ENCODE data around the gene CCT6A.
"Not testable (repeated sequence)": the region's sequence is repeated elsewhere in the genome, so short reads cannot be mapped to it uniquely, and the experiment has no call there.

The CCT6A gene

DNA sequence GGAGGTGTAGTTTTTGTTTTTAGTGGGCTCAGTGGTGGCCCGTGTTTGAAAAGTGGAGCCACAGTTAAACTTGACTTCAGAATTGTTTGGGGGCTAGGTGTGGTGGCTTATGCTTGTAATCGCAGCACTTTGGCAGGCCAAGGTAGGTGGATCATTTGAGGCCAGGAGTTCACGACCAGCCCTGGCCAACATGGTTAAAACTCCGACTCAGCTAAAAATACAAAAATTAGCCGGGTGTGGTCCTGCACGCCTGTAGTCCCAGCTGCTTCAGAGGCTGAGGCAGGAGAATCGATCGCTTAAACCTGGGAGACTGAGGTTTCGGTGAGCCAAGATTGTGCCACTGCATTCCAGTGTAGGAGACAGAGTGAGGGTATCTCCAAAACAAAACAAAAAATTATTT, 1.8 kb downstream of the CCT6A start:
- no peak for DNase-seq (ENCODE audit: low spot score)

DNA sequence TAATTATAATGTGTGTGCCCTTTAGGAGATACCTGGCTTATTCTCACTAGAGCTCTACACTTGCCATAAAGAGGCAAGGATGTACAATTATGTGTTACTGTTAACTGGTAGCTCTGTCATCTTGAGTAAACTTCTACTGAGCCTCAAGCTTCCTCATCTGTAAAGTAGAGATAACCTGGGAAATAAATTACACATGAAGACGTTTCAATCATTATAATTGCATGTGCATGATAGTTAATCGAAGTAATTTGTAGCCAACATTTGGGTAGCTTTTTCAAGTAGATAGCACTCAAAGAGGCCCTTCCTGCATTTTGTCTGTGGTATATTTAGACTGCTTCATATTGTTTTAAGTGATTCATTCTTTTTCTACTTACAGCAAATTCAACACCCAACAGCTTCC, 2.4 kb downstream of the CCT6A start:
- no peak for DNase-seq (ENCODE audit: low spot score)

DNA sequence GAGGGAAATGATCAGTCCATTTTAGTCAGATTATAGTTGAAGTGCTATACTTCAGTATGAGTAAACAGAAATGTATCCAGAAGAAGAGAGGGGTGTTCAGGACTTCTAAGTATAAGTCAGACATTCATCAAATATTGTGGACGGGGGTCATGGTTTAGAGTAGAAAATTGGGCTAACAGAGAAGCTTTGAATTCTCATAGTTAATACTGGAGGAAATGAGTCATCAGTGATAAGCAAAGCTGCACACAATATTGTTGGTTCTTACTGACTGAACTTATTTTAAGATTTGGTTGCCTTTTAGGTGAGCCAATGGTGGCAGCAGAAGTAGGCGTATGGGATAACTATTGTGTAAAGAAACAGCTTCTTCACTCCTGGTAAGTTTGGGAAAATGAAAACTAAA, 10.8 kb downstream of the CCT6A start:
- DNase-seq (ENCODE audit: low spot score), result peak; percentile 16

DNA sequence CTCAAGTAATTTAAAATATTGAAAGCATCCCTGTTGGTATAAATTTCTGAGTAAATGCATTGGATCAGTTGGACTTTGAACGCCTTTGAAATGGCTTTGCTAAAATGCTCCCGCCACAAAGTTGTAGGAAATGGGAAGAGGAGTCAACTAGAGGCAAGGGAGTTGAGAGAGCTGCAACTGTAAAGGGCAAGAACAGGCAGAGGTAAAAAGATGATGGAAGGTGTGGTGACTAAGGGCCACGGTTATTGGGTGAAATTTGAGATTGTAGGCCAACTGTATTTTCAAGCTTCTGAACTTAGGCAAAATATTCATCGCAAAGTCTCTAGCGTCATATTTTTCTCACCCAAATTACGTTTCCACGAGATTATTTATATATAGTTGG, 11.9 kb downstream of the CCT6A start:
- DNase-seq (ENCODE audit: low spot score), result no peak

DNA sequence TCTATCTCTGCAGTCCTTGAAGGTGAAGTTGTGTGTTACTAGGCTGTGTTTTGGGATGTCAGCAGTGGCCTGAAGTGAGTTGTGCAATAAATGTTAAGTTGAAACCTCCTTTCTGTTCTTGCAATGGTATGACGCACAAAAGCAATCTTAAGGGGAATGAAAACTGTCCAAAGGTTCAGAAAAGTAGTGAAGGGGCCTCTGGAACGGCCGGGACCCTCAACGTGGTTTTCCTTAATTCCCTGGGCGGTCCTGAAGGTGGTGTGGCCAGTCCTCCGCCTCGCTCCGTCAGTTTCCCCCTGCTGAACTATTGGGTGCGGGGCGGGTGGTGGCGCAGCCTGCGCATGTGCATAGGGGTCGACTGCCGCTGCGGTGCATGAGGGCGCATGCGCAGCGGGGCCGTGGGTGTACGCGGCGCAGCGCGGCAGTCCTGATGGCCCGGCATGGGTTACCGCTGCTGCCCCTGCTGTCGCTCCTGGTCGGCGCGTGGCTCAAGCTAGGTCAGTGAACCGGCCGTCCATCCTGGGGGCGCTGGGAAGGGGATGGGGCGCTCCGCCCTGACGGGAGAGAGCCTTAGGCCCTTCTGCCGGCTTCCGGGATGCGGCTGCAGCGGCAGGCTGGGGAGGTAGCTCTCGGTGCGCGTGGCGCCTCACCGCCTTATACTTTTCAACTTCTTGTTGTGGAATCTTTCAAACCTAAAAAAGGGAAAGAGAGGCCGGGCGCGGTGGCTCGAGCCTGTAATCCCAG, 12.5 kb downstream of the CCT6A start, which contains the start of gene SUMF2:
SUMF2 (plus strand) TSS at position 405 of the 744 bp plus-strand sequence; CDS start at position 431, 26 bp downstream.
- DNase-seq (ENCODE audit: low spot score), result peak; percentile 86

DNA sequence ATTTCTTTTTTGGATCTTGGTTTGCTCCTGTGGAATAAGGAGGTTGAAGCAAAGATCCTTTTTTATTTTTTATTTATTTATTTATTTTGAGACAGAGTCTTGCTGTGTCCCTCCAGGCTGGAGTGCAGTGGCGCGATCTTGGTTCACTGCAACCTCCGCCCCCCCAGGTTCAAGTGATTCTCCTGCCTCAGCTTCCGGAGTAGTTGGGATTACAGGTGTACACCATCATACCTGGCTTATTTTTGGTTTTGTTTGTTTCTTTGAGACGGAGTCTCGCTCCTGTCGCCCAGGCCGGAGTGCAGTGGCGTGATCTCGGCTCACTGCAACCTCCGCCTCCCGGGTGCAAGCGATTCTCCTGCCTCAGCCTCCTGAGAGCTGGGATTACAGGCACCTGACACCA, 14.8 kb downstream of the CCT6A start:
- DNase-seq (ENCODE audit: low spot score), result not testable (repeated sequence)

DNA sequence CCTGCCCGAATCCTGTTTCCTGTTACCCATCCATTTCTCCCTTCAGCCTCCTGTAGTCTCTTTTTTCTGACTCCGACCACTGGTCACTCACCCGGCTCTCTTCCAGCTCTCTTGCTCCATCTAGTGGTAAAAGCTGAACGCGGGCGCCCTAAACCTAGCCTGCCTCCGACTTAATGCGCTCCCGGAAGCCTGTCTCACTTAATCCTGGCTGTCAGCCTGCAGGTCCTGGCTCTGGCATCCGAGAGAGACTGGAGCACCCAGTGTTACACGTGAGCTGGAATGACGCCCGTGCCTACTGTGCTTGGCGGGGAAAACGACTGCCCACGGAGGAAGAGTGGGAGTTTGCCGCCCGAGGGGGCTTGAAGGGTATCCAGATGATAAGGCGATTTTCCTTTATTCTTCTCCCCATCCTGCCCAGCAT, 22.8 kb downstream of the CCT6A start:
- peak; percentile 75 for DNase-seq (ENCODE audit: low spot score)

DNA sequence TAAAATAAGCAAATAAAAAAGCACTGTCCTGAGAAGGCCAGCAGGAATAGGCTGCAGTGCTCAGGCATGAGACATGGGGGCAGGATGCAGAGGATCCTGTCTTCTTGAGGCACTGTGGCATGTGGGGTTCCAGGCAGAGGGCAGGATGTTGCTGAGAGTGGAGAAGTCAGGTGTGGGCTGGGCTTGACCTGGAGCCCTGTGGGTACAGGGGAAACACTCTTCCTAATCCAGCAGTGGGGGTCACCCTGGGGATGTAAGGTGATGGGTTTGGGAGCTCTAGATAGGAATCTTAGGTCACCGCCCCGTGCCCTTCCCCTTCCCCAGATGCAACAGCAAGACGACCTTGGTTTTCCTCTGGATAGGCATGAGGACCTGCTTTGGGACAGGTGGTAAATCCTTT, 26.1 kb downstream of the CCT6A start:
- DNase-seq (ENCODE audit: low spot score), result no peak

DNA sequence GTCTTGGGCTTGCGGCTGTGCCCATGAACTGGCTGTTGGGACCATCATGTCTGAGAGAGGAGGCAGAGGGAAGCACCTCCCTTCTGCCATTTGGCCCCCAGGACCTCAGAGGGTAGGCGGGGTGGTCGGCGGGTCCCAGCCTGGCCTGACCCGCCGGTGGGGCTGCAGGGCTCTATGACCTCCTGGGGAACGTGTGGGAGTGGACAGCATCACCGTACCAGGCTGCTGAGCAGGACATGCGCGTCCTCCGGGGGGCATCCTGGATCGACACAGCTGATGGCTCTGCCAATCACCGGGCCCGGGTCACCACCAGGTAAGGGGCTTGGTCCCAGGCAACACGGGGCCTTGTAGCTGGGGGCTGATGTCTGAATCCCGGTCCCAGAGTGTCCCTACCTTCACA, 26.6 kb downstream of the CCT6A start:
- no peak for DNase-seq (ENCODE audit: low spot score)

DNA sequence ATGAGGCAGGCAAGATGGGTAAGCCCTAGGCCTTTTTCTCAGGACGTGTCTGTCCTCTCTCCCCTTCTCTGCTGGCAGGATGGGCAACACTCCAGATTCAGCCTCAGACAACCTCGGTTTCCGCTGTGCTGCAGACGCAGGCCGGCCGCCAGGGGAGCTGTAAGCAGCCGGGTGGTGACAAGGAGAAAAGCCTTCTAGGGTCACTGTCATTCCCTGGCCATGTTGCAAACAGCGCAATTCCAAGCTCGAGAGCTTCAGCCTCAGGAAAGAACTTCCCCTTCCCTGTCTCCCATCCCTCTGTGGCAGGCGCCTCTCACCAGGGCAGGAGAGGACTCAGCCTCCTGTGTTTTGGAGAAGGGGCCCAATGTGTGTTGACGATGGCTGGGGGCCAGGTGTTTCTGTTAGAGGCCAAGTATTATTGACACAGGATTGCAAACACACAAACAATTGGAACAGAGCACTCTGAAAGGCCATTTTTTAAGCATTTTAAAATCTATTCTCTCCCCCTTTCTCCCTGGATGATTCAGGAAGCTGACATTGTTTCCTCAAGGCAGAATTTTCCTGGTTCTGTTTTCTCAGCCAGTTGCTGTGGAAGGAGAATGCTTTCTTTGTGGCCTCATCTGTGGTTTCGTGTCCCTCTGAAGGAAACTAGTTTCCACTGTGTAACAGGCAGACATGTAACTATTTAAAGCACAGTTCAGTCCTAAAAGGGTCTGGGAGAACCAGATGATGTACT, 28.1 kb downstream of the CCT6A start:
- DNase-seq (ENCODE audit: low spot score), result no peak

DNA sequence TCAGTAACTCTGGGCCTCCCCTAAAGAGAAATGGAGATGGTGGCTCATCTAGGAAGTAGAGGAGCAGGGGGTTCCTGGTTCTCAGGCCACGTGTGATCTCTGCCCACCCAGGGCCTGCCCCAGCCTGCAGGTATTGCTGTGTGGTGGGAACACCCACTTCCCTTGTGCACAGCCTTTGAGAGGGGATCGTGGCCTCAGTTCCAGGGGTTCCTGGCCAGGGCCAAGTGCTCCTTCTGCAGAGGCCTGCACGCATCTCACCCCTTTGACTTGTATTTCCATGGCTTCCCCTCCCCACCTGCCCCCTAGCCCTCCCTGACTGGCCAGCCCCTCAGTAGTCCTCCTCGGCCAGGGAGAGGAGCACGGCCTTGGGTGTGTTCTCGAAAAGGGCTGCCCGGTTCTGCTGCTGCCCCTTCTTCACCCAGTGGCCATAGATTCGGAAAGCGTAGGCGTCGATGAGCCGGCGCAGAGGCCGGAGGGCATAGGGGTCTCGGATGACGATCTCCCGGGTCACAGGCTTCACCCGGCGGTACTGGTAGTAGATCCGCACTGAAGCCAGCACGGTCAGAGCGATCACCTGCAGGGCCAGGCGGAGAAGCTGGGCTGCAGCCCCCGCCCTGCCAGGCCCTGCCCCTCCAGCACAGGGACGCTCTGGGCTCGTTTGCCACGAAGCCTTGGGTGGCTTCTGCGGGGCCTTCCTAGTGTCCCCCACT, 29.3 kb downstream of the CCT6A start:
- not testable (repeated sequence) for DNase-seq (ENCODE audit: low spot score)

DNA sequence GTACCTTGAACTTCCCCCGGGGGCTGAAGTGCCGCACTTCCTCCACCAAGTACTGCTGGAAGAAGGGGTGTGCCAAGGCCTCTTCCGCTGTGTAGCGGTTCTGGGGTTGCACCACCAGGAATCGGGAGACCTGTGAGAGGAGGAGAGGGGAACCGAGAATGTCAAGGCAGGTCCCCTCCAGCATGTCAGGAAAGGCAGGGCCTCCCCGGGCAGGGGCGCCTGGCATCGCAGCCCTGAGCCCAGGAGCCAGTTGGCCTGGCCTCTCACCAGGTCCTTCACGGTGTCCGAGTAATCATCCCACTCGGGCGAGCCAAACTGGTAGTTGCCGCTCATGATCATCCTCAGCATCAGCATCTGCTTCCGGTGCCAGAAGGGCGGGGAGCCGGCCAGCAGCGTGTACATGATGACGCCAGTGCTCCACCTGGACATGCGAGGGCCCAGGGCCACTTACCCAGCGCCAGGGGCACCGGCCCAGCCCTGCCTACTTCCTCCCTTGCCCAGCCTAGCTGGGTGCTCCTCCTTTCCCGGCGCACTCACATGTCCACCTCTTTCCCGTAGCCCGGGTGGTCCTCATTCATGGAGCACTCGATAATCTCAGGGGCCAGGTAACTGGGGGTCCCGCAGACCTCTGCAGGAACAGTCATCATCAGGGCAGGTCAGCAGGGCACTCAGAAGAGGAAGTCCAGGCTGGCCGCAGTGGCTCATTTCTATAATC, 30.2 kb downstream of the CCT6A start:
- DNase-seq (ENCODE audit: low spot score), result no peak

DNA sequence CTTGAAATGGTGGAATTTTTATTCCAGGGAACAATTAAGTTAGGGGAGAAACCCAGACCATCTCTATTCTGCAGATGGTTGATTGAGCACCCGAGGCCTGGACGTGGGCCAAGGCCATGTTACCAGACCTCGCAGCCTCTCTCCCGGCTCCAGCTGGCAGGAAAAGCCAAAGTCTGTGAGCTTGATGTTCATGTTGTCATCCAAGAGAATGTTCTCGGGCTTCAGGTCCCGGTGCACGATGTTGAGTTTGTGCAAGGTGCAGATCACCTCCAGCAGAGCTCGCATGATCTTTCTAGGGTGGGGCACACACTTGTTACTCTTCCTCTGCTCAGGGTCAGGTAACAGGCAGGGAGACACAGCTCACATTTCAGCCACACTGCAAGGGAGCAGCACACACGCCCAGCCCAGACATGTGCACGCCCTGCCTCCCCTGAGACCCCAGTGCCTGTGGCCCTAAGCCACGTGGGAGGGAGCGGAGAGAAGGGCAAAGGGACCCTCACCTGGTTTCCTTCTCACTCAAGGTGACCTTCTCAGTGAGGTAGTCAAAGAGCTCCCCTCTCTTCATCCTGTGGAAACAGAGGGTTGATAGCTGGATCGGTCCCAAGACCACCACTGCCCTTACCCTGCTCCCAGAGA, 31.7 kb downstream of the CCT6A start:
- no peak for DNase-seq (ENCODE audit: low spot score)

DNA sequence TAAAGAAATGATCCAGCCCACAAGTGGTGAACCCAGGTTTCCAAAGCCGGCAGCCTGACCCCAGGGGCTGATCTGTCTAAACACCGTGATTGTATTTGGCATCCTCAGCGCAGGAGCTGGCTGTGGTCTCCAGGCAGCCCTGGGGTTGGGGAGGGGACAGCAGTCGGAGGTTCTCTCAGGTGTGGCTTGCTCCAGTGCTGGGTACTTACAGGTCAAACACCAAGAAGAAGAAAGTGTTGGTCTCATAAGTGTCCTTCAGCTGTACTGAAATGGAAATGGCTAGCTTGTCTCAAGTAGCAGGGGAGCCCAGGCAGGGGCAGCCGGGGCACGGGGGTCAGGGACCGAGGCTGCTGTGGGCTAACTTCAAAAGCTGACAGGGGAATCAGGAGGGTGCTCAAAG, 35.2 kb downstream of the CCT6A start:
- no peak for DNase-seq (ENCODE audit: low spot score)

DNA sequence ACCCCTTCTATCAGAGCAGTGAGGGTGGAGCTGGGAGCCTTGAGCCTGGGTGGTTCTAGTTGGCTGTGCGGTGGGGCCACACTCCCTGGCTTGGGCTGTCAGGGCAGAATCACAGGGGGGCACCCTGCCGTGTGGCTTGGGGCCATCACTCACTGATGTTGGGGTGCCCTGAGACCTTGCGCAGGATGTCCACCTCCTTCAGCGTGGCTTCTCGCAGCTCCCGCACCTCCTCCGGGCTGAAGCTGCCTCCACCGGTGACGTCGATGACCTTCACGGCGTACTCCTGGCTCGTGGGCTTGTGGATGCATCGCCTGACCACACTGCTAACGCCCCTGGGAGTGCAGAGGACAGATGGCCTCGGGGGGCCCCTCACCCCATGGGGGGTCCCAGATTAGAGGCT, 35.9 kb downstream of the CCT6A start:
- no peak for DNase-seq (ENCODE audit: low spot score)

DNA sequence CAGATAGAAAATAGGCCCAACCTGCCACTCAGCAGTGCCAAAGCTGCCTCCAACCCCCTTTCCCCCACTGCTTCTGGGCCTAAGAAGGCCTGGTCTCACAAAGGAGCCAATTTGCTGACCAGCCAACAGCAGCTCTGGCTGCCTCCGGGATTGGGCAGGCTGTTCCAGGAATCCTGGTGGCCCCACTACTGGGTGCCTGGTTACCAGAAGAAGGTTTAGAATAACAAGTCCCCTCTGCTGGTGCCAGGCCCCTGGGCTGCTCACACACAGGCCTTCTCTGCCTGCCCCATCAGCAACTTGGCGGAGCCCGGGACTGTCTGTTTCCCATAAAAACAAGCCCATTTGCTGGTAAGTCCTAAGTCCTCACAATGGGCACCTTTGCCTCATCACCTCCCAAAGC, 40.0 kb downstream of the CCT6A start:
- DNase-seq (ENCODE audit: low spot score), result no peak

DNA sequence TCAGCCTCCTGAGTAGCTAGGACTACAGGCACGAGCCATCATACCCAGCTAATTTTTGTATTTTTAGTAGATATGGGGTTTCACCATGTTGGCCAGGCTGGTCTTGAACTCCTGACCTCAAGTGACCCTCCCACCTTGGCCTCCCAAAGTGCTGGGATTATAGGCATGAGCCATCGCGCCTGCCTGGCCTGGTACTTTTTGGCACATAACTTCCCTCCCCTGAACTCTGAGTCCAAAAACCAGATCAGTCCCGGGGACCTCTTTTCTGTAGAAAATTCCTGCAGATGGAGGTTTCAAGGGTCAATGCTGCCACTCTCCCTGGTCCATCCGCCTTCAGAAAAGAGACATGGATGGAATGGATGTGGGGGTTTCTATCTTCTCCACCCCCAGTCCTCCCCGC, 40.8 kb downstream of the CCT6A start:
- DNase-seq (ENCODE audit: low spot score), result not testable (repeated sequence)

DNA sequence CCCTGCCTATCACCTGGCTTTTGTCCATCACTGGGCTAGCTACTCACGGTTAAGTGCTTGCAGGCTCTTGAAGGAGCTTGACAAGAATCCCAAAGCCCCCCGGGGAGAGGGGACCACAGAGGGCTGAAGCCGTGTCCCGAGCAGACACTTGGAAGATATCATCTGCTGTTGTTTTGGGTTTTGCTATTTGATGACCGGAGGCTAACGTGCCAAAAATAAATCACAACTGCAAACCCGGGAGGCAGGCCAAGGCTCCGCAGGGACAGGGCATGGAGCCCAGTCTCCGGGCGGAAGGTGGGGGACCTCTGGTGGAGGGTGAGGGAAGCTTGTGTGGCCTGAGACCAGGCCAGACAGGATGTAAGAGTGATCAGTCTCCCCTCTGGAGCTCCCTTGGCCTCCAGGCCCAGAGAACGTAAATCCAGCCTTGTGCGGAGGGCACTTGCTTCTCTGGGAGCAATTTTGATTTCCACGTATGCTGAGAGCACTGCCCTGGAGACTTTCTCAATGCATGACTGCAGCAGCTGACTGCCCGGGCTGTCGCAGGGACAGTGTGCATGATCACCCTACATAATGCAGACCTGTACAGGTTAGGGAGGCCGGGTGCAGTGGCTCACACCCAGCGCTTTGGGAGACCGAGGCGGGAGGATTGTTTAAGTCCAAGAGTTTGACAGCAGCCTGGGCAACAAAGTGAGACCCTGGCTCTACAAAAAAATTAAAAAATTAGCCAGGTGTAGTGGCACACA, 41.4 kb downstream of the CCT6A start, which contains the start of gene PHKG1:
PHKG1 (minus strand) TSS at position 164 of the 743 bp plus-strand sequence. CDS start 4,011 bp downstream, outside the sequence.
- no peak for DNase-seq (ENCODE audit: low spot score)

DNA sequence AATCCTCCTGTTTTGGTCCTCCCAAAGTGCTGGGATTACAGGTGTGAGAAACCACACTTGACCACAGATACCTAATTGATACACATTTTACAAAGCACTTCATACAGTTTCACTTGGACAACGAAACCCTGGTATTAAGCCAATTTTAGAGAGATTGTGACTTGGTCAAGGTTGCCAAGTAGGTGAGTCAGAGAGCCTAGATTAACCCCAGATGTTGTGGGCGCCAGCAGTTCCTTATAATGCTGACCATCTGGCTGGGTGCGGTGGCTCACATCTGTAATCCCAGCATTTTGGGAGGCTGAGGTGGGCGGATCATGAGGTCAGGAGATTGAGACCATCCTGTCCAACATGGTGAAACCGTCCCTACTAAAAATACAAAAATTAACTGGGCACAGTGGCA, 46.1 kb downstream of the CCT6A start:
- no peak for DNase-seq (ENCODE audit: low spot score)

DNA sequence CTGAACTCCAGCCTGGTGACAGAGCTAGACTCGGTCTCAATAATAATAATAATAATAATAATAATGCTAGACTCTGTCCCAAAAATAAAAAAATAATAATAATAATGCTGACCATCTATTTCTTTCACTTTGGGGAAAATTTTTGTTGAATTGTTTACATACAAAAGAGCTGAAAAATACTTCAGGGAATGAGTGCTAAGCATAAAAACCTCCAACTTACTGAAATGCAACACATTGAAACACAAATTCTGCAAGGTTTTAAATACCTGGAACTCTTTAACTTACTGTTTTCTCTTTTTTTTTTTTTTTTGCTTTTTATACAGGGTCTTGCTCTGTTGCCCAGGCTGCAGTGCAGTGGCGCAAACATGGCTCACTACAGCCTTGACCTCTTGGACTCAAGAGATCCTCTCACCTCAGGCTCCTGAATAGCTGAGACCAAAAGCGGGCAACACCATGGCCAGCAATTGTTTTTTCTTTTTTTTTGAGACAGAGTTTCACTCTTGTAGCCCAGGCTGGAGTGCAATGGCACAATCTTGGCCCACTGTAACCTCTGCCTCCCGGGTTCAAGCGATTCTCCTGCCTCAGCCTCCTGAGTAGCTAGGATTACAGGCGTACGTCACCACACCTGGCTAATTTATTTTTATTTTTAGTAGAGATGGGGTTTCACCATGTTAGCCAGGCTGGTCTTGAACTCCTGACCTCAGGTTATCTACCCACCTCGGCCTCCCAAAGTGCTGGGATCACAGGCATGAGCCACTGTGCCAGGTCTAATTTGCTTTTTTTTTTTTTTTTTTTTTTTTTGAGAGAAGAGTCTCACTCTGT, 46.8 kb downstream of the CCT6A start:
- not testable (repeated sequence) for DNase-seq (ENCODE audit: low spot score)
